Measurements from ENCODE around the gene SMTNL2.
"Not testable (repeated sequence)": the region's sequence is repeated elsewhere in the genome, so short reads cannot be mapped to it uniquely, and the experiment has no call there.

The SMTNL2 gene

DNA sequence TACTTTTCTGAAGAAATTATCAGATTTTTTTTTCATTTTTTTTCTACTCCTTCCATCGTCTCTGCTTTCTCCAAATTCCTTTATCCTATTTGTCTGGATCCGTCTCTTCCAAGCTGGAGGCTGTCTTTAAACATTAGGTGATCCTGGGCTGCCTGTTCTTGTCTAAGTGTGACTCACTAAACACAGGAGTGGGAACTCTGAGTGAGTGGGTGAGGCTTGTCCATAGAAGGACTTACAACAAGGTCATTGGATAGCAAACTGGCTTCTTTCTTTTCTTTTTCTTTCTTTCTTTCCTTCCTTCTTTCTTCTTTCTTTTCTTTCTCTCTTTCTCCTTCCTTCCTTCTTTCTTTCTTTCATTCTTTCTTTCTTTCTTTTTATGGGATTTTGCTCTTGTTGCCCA is 38.9 kb downstream of the SMTNL2 start:
- Histone ChIP-seq H3K27me3 (ENCODE audit: control insufficient read depth, insufficient read depth, low read length) (no peaks in the 10 kb centered on the region), H3K9ac (no peak overlapping the region), H2AFZ (no peak overlapping the region), H3K4me3 (ENCODE audit: low read depth, low read length) (no peak overlapping the region), H3K36me3 (ENCODE audit: control insufficient read depth, insufficient read depth, low read length) (no peaks in the 10 kb centered on the region), H3K9me3 (ENCODE audit: control insufficient read depth, low read length) (no peaks in the 10 kb centered on the region), H3K27ac (no peak overlapping the region), H3K79me2 (no peaks in the 10 kb centered on the region), H3K4me1 (peaks cover 4% of the 10 kb centered on the region), H3K4me2 (ENCODE audit: low read length) (no peak overlapping the region)
- TF ChIP-seq CTCF (IDR thresholded peaks at IDR 0.05), result no peak

DNA sequence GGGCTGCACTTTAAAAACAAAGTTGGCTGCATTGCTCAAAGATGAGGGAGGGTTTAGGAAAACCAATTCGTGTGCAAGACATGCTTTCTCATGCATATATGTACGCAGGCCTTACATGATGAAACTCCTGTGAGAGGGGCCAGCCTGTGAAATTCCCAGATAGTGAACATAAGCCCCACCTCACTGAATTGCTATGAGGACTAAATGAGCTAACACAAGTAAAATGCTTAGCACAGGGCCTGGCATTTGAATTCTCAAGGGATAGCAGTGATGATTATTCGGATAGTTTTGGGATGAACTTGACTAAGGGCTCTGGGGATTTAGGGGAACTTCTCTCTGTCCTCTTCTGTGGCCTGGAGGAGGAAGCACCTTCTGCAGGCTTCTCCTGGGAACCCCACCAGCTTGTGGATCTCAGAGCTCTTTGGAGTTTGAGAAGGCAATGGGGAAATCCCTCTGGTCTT is 40.2 kb downstream of the SMTNL2 start:
- not testable (repeated sequence) for H2AFZ ChIP-seq; H3K79me2 ChIP-seq; H3K4me2 ChIP-seq (ENCODE audit: low read length); H3K36me3 ChIP-seq (ENCODE audit: control insufficient read depth, insufficient read depth, low read length); H3K27me3 ChIP-seq (ENCODE audit: control insufficient read depth, insufficient read depth, low read length); H3K4me3 ChIP-seq (ENCODE audit: low read depth, low read length); H3K9ac ChIP-seq; H3K27ac ChIP-seq; H3K9me3 ChIP-seq (ENCODE audit: control insufficient read depth, low read length); H3K4me1 ChIP-seq

- Histone ChIP-seq H3K27me3 (ENCODE audit: control insufficient read depth, insufficient read depth, low read length) (no peaks in the 10 kb centered on the region), H3K4me1 (peaks cover 4% of the 10 kb centered on the region), H3K36me3 (ENCODE audit: control insufficient read depth, insufficient read depth, low read length) (no peaks in the 10 kb centered on the region), H2AFZ (peak overlapping the region; percentile 13), H3K27ac (no peak overlapping the region), H3K4me2 (ENCODE audit: low read length) (no peak overlapping the region), H3K9me3 (ENCODE audit: control insufficient read depth, low read length) (no peaks in the 10 kb centered on the region), H3K4me3 (ENCODE audit: low read depth, low read length) (no peak overlapping the region), H3K9ac (no peak overlapping the region), H3K79me2 (no peaks in the 10 kb centered on the region)
- no peak for TF ChIP-seq CTCF (IDR thresholded peaks at IDR 0.05)
These were observed 40.9 kb downstream of the SMTNL2 start for GRCh38 chr17:4625181-4625617.

DNA sequence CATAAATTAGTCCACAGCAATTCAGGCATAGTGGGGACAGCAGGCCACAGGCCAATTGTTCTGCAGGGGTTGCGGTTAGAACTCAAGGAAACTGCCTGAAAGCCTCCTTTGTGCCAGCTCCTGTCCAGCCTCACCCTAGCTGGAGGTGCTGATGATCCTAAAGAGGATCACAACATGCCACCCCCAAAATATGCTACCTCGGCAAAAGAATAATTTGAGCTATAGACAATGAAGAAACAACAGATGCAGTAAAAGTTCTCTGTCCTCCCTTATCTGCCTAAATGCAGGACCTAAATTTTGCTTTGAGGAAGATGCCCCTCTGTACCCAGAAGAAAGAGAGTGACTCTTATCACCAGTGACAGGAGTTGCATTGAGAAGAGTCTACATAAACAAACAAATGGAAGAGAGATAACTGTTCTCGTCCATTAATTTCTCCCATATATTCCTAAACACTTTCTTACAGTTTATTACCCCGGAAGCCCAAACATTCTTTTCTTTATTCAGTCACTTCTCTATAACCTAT is 42.5 kb downstream of the SMTNL2 start:
- no peak overlapping the region for H3K9ac ChIP-seq
- no peak overlapping the region for H3K4me3 ChIP-seq (ENCODE audit: low read depth, low read length)
- H3K4me2 ChIP-seq (ENCODE audit: low read length), result no peak overlapping the region
- H3K9me3 ChIP-seq (ENCODE audit: control insufficient read depth, low read length), result no peaks in the 10 kb centered on the region
- no peaks in the 10 kb centered on the region for H3K36me3 ChIP-seq (ENCODE audit: control insufficient read depth, insufficient read depth, low read length)
- H3K79me2 ChIP-seq, result no peaks in the 10 kb centered on the region
- no peak overlapping the region for H2AFZ ChIP-seq
- no peak overlapping the region for H3K27ac ChIP-seq
- no peaks in the 10 kb centered on the region for H3K27me3 ChIP-seq (ENCODE audit: control insufficient read depth, insufficient read depth, low read length)
- peaks cover 4% of the 10 kb centered on the region for H3K4me1 ChIP-seq
- TF ChIP-seq CTCF (IDR thresholded peaks at IDR 0.05), result no peak

GRCh38 chr17:4631431-4631830 is 47.1 kb downstream of the SMTNL2 start:
- Histone ChIP-seq H2AFZ (no peak overlapping the region), H3K4me1 (no peaks in the 10 kb centered on the region), H3K9ac (no peak overlapping the region), H3K4me2 (ENCODE audit: low read length) (no peak overlapping the region), H3K27me3 (ENCODE audit: control insufficient read depth, insufficient read depth, low read length) (no peaks in the 10 kb centered on the region), H3K36me3 (ENCODE audit: control insufficient read depth, insufficient read depth, low read length) (no peaks in the 10 kb centered on the region), H3K9me3 (ENCODE audit: control insufficient read depth, low read length) (no peaks in the 10 kb centered on the region), H3K4me3 (ENCODE audit: low read depth, low read length) (no peak overlapping the region), H3K79me2 (no peaks in the 10 kb centered on the region), H3K27ac (no peak overlapping the region)
- no peak for TF ChIP-seq CTCF (IDR thresholded peaks at IDR 0.05)

Measured in parathyroid adenoma (tissue), 2 donors.